ENCODE results near the gene MUSK.

MUSK gene

DNA sequence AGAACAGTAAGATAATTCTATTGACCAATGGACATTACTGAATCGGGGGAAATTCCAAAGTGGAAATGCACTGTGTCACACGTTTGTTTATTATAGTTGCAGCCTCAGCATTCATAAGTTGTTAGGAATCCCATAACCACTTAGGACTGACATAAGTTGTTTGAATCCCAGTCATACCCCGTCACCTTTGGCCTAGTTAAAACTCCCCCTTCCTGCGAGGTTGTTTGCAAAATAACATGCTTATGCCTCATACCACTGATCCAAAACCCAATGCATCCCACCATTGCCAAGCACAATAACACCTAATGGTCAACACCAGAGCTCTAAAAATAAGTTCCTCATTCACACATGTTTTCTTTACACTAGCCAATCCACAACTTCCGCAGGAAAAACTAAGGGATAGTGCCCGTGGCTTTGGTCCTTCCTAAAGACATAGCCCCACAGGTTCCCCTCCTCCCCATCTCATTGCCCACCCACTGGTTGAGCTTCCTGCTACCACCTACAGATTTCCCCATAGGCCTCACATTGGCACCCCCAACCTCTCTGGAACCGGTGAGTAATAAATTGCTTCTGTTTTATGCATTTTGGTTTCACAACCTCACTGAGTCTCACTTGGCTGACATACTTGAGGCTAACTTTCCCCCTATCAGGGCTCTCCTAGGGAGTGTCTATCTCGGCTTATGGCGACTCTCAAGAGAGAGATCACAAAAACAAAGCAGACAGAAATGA lies 42.3 kb upstream of the MUSK start:
- in situ Hi-C loops (cut with HindIII; ENCODE audit: low pct_ligation_motif_present, low sequenced_read_pairs), result loop anchor here (25.0 kb wide), 1 partner anchor 686 kb away; no protein-coding TSS in a partner anchor
- Histone ChIP-seq H3K27ac (peak overlapping the region; percentile 75), H3K4me3 (ENCODE audit: low read depth, low read length) (no peak overlapping the region), H3K27me3 (replicated peaks) (no peaks in the 10 kb centered on the region), H3K36me3 (replicated peaks) (no peaks in the 10 kb centered on the region)
- TF ChIP-seq, protein P1, sequence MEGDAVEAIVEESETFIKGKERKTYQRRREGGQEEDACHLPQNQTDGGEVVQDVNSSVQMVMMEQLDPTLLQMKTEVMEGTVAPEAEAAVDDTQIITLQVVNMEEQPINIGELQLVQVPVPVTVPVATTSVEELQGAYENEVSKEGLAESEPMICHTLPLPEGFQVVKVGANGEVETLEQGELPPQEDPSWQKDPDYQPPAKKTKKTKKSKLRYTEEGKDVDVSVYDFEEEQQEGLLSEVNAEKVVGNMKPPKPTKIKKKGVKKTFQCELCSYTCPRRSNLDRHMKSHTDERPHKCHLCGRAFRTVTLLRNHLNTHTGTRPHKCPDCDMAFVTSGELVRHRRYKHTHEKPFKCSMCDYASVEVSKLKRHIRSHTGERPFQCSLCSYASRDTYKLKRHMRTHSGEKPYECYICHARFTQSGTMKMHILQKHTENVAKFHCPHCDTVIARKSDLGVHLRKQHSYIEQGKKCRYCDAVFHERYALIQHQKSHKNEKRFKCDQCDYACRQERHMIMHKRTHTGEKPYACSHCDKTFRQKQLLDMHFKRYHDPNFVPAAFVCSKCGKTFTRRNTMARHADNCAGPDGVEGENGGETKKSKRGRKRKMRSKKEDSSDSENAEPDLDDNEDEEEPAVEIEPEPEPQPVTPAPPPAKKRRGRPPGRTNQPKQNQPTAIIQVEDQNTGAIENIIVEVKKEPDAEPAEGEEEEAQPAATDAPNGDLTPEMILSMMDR (IDR thresholded peaks at IDR 0.05; ENCODE audit: low read depth, low read length, missing control alignments), result no peak
- DNase-seq, result peak; percentile 80

DNA sequence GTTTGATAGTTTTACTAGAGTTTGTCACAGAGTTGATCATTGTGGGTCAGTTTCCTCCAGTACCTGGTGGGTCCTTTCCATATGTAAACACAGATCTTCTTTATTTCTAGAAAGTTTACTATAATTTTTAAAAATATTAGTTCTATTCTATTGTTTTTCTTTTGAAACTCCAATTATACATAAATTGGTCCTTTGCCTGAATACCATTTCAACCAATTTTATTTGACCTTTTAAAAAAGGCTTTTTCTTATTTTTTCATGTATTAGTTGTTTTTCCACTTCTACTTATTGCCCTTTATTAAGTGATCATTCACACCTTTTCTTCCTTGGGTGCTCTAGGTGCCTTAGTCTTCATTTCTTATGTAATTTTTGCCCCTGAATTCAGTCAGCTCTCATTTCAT lies 33.0 kb upstream of the MUSK start:
- TF ChIP-seq, protein P1 (IDR thresholded peaks at IDR 0.05; ENCODE audit: low read depth, low read length, missing control alignments), result no peak
- in situ Hi-C loops (cut with HindIII; ENCODE audit: low pct_ligation_motif_present, low sequenced_read_pairs), result loop anchor here (25.0 kb wide), 1 partner anchor 677 kb away; no protein-coding TSS in a partner anchor

DNA sequence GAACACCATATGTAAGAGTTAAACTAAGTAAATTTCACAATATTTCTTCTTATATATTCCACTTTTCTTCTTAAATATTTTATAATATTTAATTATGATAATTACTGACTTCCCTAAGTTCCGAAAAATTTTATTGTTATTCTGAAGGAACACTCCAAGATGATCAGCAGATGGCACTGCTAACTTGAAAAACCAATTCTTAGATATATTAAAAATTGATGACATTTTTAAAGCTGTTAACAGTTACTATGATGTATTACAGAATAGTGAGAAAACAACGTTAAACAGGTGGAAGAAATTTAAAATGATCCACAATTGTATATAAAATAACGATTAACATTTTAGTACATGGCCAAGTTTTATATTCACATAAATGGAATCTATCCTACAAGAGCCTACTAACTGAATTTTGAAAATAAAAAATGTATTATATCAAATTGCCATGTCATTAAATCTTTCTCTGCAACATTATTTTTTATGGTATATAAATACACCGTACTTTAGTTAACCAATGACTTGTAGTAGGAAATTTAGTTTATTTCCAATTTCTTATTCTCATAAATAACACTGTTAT lies 30.1 kb upstream of the MUSK start:
- no peak overlapping the region for H3K27ac ChIP-seq

More for the DNA sequence above, 33.0 kb upstream of the MUSK start:
- no peak for DNase-seq
- H3K27ac ChIP-seq, result no peak overlapping the region
- H3K36me3 ChIP-seq (replicated peaks), result no peaks in the 10 kb centered on the region
- H3K27me3 ChIP-seq (replicated peaks), result no peaks in the 10 kb centered on the region
- no peak overlapping the region for H3K4me3 ChIP-seq (ENCODE audit: low read depth, low read length)

DNA sequence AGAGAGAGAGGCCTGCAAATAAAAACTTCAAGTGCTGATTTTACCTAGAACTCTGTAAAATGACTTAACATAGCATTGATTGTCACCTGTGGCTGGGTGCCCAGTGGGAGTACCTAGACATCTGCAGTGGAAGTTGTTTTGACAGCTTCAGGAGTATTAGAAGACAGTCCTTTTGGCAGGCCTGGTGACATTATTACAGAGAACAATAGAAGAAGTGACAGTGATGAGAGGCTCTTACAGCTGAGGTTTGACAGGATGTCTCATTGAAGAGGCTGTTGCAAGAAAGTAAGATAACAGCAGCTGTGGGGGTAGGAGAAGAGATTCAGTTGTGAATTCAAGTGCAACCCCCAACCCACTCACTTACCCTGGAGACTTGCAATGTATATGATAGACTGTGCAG lies 27.9 kb upstream of the MUSK start:
- no peak for DNase-seq
- in situ Hi-C loops (cut with HindIII; ENCODE audit: low pct_ligation_motif_present, low sequenced_read_pairs), result loop anchor here (25.0 kb wide), 1 partner anchor 672 kb away; no protein-coding TSS in a partner anchor
- TF ChIP-seq, protein P1 (IDR thresholded peaks at IDR 0.05; ENCODE audit: low read depth, low read length, missing control alignments), result no peak
- H3K27ac ChIP-seq, result no peak overlapping the region
- H3K4me3 ChIP-seq (ENCODE audit: low read depth, low read length), result no peak overlapping the region
- no peaks in the 10 kb centered on the region for H3K27me3 ChIP-seq (replicated peaks)
- no peaks in the 10 kb centered on the region for H3K36me3 ChIP-seq (replicated peaks)

More for the DNA sequence above, 30.1 kb upstream of the MUSK start:
- H3K36me3 ChIP-seq (replicated peaks), result no peaks in the 10 kb centered on the region
- no peak for DNase-seq
- in situ Hi-C loops (cut with HindIII; ENCODE audit: low pct_ligation_motif_present, low sequenced_read_pairs), result loop anchor here (25.0 kb wide), 1 partner anchor 674 kb away; no protein-coding TSS in a partner anchor
- TF ChIP-seq, protein P1 (IDR thresholded peaks at IDR 0.05; ENCODE audit: low read depth, low read length, missing control alignments), result peak; percentile 28
- no peaks in the 10 kb centered on the region for H3K27me3 ChIP-seq (replicated peaks)
- no peak overlapping the region for H3K4me3 ChIP-seq (ENCODE audit: low read depth, low read length)

DNA sequence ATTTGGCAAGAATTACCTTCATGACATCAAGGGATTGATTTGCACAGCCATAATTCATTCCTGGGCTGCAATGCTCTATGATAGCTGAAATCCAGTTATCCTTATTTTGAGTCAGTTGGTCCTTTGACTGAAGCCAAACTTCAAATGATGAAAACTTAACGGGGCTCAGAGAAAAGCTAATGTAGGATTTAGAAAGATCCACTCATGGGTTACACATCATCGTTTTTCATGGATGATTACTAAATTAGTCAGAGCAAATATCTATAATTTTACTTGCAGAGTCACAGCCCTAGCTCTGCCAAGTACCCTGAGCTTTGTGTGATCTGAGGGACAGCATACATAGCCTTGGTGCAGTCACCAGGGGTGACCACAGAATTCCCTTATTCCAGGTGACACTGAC lies 27.3 kb upstream of the MUSK start:
- TF ChIP-seq, protein P1 (IDR thresholded peaks at IDR 0.05; ENCODE audit: low read depth, low read length, missing control alignments), result no peak
- Histone ChIP-seq H3K4me3 (ENCODE audit: low read depth, low read length) (no peak overlapping the region), H3K36me3 (replicated peaks) (no peaks in the 10 kb centered on the region), H3K27ac (no peak overlapping the region), H3K27me3 (replicated peaks) (no peaks in the 10 kb centered on the region)
- in situ Hi-C loops (cut with HindIII; ENCODE audit: low pct_ligation_motif_present, low sequenced_read_pairs), result loop anchor here (25.0 kb wide), 1 partner anchor 671 kb away; no protein-coding TSS in a partner anchor
- no peak for DNase-seq

Measured in brain microvascular endothelial cell (primary cell).